ENCODE data around the gene PLCL1.
"Not testable (repeated sequence)": the region's sequence is repeated elsewhere in the genome, so short reads cannot be mapped to it uniquely, and the experiment has no call there.

Gene PLCL1

DNA sequence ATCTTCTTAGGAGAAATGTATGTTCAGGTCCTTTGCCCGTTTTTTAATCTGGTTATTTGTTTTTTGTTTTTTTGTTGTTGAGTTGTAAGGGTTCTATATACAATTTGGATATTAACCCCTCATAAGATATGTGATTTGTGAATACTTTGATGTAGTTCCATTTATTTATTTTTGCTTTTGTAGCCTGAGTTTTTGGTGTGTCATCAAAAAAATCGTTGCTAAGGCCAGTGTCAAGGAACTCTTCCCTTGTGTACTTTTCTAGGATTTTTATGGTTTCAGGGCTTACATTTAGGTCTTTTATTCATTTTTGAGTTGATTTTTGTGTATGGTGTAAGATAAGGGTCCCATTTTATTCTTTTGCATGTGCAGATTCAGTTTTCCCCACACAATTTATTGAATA, 372.6 kb downstream of the PLCL1 start:
- no peak for DNase-seq (ENCODE audit: low spot score)

DNA sequence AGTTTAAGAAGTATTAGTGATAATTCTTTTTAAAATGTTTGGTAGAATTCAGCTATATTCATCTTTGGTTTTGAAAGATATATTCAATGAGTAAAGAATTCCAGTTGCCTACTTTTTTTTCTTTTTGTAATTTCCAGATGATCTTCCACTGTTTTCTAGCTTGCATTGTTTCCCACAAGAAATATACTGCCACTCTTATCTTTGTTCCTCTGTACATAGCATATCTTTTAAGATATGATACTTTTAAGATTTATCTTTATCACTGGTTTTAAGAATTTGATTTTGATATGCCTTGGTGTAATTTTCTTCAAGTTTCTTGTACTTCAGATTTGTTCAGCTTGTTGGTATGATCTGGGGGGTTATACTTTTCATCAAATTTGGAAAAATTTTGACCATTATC, 374.4 kb downstream of the PLCL1 start:
- no peak for DNase-seq (ENCODE audit: low spot score)

DNA sequence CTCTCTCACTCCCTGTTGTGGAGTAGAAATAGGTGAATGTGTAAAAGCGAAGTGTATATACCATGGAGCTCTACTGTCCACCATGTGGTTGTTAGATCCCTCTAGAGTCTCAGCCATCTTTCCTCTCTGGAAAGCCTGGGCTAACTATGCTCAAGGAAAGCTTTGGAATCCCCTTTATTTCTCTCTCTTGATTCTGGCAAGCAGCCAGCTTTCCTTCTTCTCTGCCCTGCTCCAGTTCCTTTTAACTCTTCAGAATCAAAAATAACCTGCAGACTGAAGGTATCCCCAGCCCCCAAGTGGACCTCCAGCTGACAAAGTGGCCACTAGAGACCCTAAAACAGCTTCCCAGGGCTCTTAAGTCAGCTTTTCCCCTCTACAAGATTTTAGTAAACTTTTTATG, 381.9 kb downstream of the PLCL1 start:
- no peak for DNase-seq (ENCODE audit: low spot score)

DNA sequence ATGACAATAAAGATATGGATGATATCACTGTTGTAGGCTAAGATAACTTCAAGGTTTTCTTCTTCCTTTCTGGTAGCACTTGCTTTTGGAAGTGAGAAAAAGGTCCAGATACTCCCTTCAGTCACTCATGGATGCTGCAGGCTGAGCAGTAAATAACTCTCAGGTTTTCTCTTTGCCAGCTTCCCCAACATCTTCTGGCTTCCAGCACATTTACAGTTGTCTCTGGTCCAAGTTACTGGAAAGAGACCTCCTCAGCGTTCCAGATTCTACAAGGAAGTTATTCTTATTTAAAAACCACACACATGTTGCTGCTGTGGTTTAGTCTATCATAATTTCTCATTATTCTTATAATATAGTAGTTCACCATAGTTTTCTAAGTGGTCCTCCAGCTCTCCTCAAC, 383.4 kb downstream of the PLCL1 start:
- no peak for DNase-seq (ENCODE audit: low spot score)

DNA sequence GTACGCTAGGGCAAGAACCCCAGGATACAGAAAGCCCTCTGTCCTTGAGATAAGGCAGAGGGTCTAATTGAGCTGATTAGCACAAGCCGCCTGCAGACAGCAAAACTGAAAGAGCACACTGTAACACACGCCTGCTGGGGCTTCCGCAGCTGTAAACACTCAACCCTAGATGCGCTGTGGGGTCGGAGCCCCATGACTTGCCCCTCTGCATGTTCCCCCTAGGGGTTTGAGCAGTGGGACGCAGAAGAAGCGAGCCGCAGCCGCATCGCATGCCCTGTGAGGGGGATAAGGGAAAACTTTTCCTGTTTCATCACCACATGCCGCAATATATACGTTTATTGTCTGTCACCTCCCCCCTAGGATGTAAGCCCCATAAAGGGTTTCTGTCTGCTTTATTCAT, 384.6 kb downstream of the PLCL1 start:
- no peak for DNase-seq (ENCODE audit: low spot score)

DNA sequence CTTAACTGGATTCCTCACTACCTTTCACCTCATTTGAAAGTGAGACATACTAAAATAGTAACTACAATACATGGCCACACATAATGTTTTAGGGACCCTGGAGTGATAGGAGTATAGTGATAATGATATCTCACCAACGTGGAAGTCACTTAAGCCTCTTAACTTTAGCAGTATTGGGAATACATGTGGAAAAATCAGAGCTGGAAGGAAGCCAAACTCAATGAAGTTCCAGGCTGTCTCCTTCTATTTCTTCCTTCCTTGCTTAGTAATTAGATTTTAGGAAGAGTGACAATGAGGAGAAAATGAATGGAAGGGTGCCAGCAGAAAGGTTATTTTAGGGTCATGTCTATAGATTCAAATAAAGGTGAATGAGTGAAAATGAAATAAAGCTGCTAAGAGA, 387.3 kb downstream of the PLCL1 start:
- DNase-seq (ENCODE audit: low spot score) = no peak

GRCh38 chr2:198196556-198196955, 392.2 kb downstream of the PLCL1 start:
- DNase-seq (ENCODE audit: low spot score) = not testable (repeated sequence)
